ENCODE results near the gene MARCHF5. TPM values are rescaled to one million over a fixed set of nuclear protein-coding genes. Genes with fewer than 3 reads are reported as not detected.

The MARCHF5 gene
- total RNA-seq, 1 experiment from 2014 or later, result 32.2 TPM

DNA sequence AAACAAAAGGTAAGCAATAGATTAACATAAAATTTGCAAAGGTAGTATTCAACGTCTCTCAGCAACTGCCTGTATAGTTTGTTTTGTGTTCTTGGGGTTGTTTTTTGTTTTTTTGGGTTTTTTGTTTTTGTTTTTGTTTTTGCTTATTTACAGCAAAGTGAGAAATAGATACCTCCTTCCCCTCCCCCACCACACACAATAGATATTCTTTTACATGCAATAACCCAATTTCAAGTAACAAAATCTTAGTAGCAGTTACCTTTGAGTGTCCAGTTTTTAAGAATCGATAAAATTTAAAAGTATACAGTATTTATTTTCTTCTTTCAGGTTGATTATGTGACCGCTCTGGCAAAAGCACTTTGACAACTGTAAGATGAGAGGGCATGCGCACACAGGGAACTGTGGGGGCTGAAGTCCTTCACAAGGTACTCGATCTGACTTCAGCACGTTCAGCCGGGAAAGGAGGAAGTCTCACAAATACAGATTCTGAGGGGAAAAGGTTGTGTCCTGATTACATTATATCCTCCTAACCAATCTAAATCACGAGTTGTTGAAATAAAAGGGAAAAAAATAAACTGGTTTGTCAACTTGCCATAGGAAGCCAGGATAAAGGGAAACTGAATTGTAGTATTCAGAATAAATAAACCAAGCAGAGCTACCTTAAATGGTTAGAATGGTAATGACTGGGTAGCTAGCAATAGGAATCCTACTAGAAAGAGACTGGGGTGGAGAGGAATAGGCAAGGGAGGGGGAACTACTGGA, 47.9 kb upstream of the MARCHF5 start (continued):
- TF ChIP-seq CDX4 (CRISPR knock-in tag; IDR thresholded peaks at IDR 0.05; ENCODE audit: borderline replicate concordance), result no peak
- no peak for TF ChIP-seq CREM (CRISPR knock-in tag; IDR thresholded peaks at IDR 0.05)
- TF ChIP-seq, protein P1, sequence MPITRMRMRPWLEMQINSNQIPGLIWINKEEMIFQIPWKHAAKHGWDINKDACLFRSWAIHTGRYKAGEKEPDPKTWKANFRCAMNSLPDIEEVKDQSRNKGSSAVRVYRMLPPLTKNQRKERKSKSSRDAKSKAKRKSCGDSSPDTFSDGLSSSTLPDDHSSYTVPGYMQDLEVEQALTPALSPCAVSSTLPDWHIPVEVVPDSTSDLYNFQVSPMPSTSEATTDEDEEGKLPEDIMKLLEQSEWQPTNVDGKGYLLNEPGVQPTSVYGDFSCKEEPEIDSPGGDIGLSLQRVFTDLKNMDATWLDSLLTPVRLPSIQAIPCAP (CRISPR knock-in tag; IDR thresholded peaks at IDR 0.05), result no peak
- TF ChIP-seq SP1 (CRISPR knock-in tag; conservative IDR thresholded peaks at IDR 0.05), result no peak
- TF ChIP-seq RELA (CRISPR knock-in tag; IDR thresholded peaks at IDR 0.05; ENCODE audit: borderline replicate concordance), result no peak
- no peak for TF ChIP-seq GABPB1 (CRISPR knock-in tag; IDR thresholded peaks at IDR 0.05)
- TF ChIP-seq GRHL2 (CRISPR knock-in tag; IDR thresholded peaks at IDR 0.05; ENCODE audit: insufficient replicate concordance, severe bottlenecking), result no peak

DNA sequence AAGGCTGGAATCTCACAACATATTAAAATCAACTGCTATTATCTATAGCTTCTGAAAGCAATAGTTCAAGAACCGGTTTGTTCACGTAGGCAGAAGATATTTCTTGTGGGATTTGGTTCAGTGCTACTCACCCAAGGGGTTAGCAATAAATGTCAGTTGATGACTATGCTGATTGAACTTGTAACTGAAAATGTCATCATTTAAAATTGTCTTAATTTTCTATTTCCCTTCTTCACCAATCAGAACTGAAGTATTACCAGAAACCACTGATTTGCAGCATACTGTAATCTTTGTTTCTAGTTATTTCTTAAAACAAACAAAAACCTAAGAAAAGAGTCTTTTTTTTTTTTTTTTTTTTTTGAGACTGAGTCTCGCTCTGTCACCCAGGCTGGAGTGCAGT, 46.2 kb upstream of the MARCHF5 start:
- ChIA-PET CTCF (interaction anchor here (1.0 kb wide), 1 partner anchor 157 kb away, joined by 5 read pairs; no protein-coding TSS in a partner anchor), POLR2A (no interaction called here)
- TF ChIP-seq ZBTB21 (CRISPR knock-in tag; IDR thresholded peaks at IDR 0.05; ENCODE audit: borderline replicate concordance), result no peak
- TF ChIP-seq, protein P2, sequence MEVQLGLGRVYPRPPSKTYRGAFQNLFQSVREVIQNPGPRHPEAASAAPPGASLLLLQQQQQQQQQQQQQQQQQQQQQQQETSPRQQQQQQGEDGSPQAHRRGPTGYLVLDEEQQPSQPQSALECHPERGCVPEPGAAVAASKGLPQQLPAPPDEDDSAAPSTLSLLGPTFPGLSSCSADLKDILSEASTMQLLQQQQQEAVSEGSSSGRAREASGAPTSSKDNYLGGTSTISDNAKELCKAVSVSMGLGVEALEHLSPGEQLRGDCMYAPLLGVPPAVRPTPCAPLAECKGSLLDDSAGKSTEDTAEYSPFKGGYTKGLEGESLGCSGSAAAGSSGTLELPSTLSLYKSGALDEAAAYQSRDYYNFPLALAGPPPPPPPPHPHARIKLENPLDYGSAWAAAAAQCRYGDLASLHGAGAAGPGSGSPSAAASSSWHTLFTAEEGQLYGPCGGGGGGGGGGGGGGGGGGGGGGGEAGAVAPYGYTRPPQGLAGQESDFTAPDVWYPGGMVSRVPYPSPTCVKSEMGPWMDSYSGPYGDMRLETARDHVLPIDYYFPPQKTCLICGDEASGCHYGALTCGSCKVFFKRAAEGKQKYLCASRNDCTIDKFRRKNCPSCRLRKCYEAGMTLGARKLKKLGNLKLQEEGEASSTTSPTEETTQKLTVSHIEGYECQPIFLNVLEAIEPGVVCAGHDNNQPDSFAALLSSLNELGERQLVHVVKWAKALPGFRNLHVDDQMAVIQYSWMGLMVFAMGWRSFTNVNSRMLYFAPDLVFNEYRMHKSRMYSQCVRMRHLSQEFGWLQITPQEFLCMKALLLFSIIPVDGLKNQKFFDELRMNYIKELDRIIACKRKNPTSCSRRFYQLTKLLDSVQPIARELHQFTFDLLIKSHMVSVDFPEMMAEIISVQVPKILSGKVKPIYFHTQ (CRISPR knock-in tag; IDR thresholded peaks at IDR 0.05), result no peak
- TF ChIP-seq, protein P3, sequence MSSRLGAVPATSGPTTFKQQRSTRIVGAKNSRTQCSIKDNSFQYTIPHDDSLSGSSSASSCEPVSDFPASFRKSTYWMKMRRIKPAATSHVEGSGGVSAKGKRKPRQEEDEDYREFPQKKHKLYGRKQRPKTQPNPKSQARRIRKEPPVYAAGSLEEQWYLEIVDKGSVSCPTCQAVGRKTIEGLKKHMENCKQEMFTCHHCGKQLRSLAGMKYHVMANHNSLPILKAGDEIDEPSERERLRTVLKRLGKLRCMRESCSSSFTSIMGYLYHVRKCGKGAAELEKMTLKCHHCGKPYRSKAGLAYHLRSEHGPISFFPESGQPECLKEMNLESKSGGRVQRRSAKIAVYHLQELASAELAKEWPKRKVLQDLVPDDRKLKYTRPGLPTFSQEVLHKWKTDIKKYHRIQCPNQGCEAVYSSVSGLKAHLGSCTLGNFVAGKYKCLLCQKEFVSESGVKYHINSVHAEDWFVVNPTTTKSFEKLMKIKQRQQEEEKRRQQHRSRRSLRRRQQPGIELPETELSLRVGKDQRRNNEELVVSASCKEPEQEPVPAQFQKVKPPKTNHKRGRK (CRISPR knock-in tag; IDR thresholded peaks at IDR 0.05; ENCODE audit: borderline replicate concordance), result no peak
- no peak for TF ChIP-seq SMAD4 (CRISPR knock-in tag; IDR thresholded peaks at IDR 0.05)
- TF ChIP-seq, protein P4, sequence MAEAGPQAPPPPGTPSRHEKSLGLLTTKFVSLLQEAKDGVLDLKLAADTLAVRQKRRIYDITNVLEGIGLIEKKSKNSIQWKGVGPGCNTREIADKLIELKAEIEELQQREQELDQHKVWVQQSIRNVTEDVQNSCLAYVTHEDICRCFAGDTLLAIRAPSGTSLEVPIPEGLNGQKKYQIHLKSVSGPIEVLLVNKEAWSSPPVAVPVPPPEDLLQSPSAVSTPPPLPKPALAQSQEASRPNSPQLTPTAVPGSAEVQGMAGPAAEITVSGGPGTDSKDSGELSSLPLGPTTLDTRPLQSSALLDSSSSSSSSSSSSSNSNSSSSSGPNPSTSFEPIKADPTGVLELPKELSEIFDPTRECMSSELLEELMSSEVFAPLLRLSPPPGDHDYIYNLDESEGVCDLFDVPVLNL (CRISPR knock-in tag; IDR thresholded peaks at IDR 0.05; ENCODE audit: borderline replicate concordance, low read depth), result no peak
- TF ChIP-seq NFYB (CRISPR knock-in tag; conservative IDR thresholded peaks at IDR 0.05; ENCODE audit: low read depth), result no peak
- TF ChIP-seq ZNF425 (CRISPR knock-in tag; conservative IDR thresholded peaks at IDR 0.05), result no peak
- TF ChIP-seq ZNF416 (CRISPR knock-in tag; IDR thresholded peaks at IDR 0.05), result no peak
- TF ChIP-seq, protein P5, sequence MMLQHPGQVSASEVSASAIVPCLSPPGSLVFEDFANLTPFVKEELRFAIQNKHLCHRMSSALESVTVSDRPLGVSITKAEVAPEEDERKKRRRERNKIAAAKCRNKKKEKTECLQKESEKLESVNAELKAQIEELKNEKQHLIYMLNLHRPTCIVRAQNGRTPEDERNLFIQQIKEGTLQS (CRISPR knock-in tag; conservative IDR thresholded peaks at IDR 0.05), result no peak
- TF ChIP-seq KAT7 (CRISPR knock-in tag; IDR thresholded peaks at IDR 0.05; ENCODE audit: borderline replicate concordance), result no peak
- no peak for TF ChIP-seq JAZF1 (CRISPR knock-in tag; IDR thresholded peaks at IDR 0.05)
- no peak for TF ChIP-seq NFE2L1 (CRISPR knock-in tag; IDR thresholded peaks at IDR 0.05)
- no peak for TF ChIP-seq ZNF281 (CRISPR knock-in tag; IDR thresholded peaks at IDR 0.05)
- H3K9me3 Mint-ChIP-seq, result no peaks in the 10 kb centered on the region
- peaks cover 12% of the 10 kb centered on the region for H3K27me3 Mint-ChIP-seq (ENCODE audit: low read depth)
- ATAC-seq (no peak), DNase-seq (ENCODE audit: low spot score) (no peak)
- H3K4me1 Mint-ChIP-seq, result peaks cover 22% of the 10 kb centered on the region
- no peak overlapping the region for H3K27ac Mint-ChIP-seq
- no peak overlapping the region for H3K4me3 Mint-ChIP-seq
- H3K36me3 Mint-ChIP-seq, result no peaks in the 10 kb centered on the region
